Panc1 (cell line): ENCODE data around the gene E4F1. TPM values are rescaled to one million over a fixed set of nuclear protein-coding genes. Genes with fewer than 3 reads are reported as not detected.
"Not testable (repeated sequence)": the region's sequence is repeated elsewhere in the genome, so short reads cannot be mapped to it uniquely, and the experiment has no call there.

Source experiments
- ATAC-seq: fragments of 200-7000 bp; cut with Tn5 transposase; 2 replicates; pipeline ENCODE4 v1.9.1; 2020; ENCODE audit warnings: mild to moderate bottlenecking, moderate library complexity
- BruUV-seq: library from RNA; stranded (reverse); fragments of 400-500 nt; replicated peaks from 2 replicates; lab custom pipeline; 2021; lab: Mats Ljungman, UMichigan
- CTCF ChIA-PET: fragments of 300-600 bp; sonication (Branson Sonifier 250); formaldehyde crosslinking; loops from one replicate; lab custom pipeline; 2022; ENCODE audit warnings: antibody characterized with exemption; lab: Charles Lee
- POLR2A ChIA-PET: fragments of 300-600 bp; sonication (Branson Sonifier 250); formaldehyde crosslinking; loops from one replicate; lab custom pipeline; 2022; ENCODE audit warnings: antibody characterized with exemption; lab: Charles Lee
- DNase-seq: peaks from one replicate; pipeline ENCODE4 v3.0.0-alpha.2; 2010; ENCODE audit warnings: low read depth, low spot score
- H3K27ac ChIP-seq: 2 replicates; pipeline ENCODE4 v1.5.1; 2011; ENCODE audit warnings: mild to moderate bottlenecking, low read length, inconsistent platforms
- H3K27me3 ChIP-seq: fragments of 200-500 bp; sonication (Bioruptor generic); 2 replicates; pipeline ENCODE4 v1.6.0; 2014; ENCODE audit warnings: low read length, inconsistent platforms; ENCODE audit not compliant: control insufficient read depth, insufficient read depth
- H3K36me3 ChIP-seq: fragments of 200-500 bp; sonication (Bioruptor generic); 2 replicates; pipeline ENCODE4 v1.5.1; 2014; ENCODE audit warnings: inconsistent platforms, mild to moderate bottlenecking, low read length, moderate library complexity; ENCODE audit not compliant: control insufficient read depth, insufficient read depth
- H3K4me1 ChIP-seq: 2 replicates; pipeline ENCODE4 v1.5.1; 2011; ENCODE audit warnings: inconsistent platforms, mild to moderate bottlenecking, low read length, moderate library complexity; ENCODE audit not compliant: control insufficient read depth, insufficient read depth
- H3K4me3 ChIP-seq, 2 experiments: 2 replicates each; pipeline ENCODE4 v1.5.1; 2011 to 2012; ENCODE audit warnings: low read depth in 2 of 2, low read length in 2 of 2, mild to moderate bottlenecking in 2 of 2, inconsistent platforms in 1 of 2, moderate library complexity in 1 of 2
- H3K9me3 ChIP-seq: fragments of 200-500 bp; sonication (Bioruptor generic); 2 replicates; pipeline ENCODE4 v1.5.1; 2014; ENCODE audit warnings: low read depth, mild to moderate bottlenecking, inconsistent platforms, low read length, moderate library complexity; ENCODE audit not compliant: control insufficient read depth, insufficient read depth
- POLR2AphosphoS5 ChIP-seq: IDR thresholded peaks from 2 replicates; pipeline ENCODE4 v1.6.1; 2012; ENCODE audit warnings: mild to moderate bottlenecking, low read depth, low read length, moderate library complexity
- SIN3A ChIP-seq: IDR thresholded peaks from 2 replicates; pipeline ENCODE4 v1.6.1; 2012; ENCODE audit warnings: low read depth, mild to moderate bottlenecking, low read length, moderate library complexity, borderline replicate concordance; ENCODE audit not compliant: insufficient read depth
- TCF7L2 ChIP-seq: IDR thresholded peaks from 2 replicates; pipeline ENCODE4 v1.6.1; 2011; ENCODE audit warnings: mild to moderate bottlenecking, low read depth, low read length, inconsistent platforms
- in situ Hi-C: cut with HindIII; loops from 2 replicates; pipeline ENCODE4 v1.10.0; 2016; ENCODE audit warnings: low sequenced_read_pairs, low pct_unique_long_range_greater_than_20kb
- intact Hi-C: fragments of 100-400 bp; cut with micrococcal nuclease; formaldehyde crosslinking; loops from one replicate; pipeline ENCODE4 v1.10.0; 2022; ENCODE audit not compliant: unreplicated experiment
- total RNA-seq: library from RNA; stranded (reverse); gene quantifications from one replicate; pipeline ENCODE4 v1.2.1, GENCODE V29; 2021; ENCODE audit not compliant: unreplicated experiment
- TF ChIP-seq, protein P1 (sequence below), 2 experiments: IDR thresholded peaks; 2 replicates each; pipeline ENCODE4 v1.6.1; 2011 to 2012; ENCODE audit warnings: low read depth in 2 of 2, control low read depth in 1 of 2, low read length in 1 of 2, mild to moderate bottlenecking in 1 of 2, moderate library complexity in 1 of 2; ENCODE audit not compliant: insufficient read depth in 1 of 2
- TF ChIP-seq, protein P2 (sequence below): fragments of 450-650 bp; IDR thresholded peaks from 2 replicates; pipeline ENCODE4 v1.5.1; 2017; ENCODE audit warnings: mild to moderate bottlenecking

The E4F1 gene
- total RNA-seq, 1 experiment from 2014 or later = 50.8 TPM

DNA sequence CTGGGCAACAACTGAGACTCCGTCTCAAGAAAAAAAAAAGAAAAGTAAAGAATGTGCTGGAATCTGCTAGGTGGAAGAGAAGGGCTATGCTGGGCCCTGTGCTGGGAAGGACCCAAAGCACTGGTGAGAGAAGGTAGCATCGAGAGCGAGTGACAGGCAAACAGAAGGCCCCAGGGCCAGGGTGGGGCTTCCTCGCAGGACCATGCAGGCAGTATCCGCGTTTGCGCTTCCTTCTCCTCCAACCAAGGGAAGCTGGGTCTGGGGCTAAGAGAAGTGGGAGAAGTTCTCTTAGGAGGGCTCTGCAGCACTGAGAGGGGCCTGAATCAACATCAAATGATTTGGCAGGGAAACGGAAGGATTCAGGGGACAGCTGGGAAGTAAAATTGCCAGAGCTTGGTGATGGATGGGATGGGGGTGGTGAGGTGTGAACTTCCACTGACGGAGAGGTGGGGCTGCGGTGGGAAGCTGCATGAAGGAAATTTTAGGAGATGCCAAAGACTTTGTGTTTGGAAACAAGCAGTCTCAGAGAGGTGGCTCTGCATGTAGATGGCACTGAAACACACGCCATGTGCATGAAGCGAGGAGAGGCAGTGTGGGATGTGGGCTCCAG is 33.2 kb downstream of the E4F1 start:
- no peak for DNase-seq
- ChIA-PET CTCF (no interaction called here), POLR2A (no interaction called here)
- Histone ChIP-seq H3K36me3 (peaks cover 24% of the 10 kb centered on the region), H3K27me3 (no peaks in the 10 kb centered on the region), H3K9me3 (no peaks in the 10 kb centered on the region), H3K4me3 (no peak overlapping the region), H3K4me1 (peaks cover 18% of the 10 kb centered on the region), H3K27ac (no peak overlapping the region)
- in situ Hi-C loops = no loop called here
- no TSS peak for BruUV-seq
- TF ChIP-seq TCF7L2 (no peak), POLR2AphosphoS5 (no peak), SIN3A (no peak)
- TF ChIP-seq, protein P1, sequence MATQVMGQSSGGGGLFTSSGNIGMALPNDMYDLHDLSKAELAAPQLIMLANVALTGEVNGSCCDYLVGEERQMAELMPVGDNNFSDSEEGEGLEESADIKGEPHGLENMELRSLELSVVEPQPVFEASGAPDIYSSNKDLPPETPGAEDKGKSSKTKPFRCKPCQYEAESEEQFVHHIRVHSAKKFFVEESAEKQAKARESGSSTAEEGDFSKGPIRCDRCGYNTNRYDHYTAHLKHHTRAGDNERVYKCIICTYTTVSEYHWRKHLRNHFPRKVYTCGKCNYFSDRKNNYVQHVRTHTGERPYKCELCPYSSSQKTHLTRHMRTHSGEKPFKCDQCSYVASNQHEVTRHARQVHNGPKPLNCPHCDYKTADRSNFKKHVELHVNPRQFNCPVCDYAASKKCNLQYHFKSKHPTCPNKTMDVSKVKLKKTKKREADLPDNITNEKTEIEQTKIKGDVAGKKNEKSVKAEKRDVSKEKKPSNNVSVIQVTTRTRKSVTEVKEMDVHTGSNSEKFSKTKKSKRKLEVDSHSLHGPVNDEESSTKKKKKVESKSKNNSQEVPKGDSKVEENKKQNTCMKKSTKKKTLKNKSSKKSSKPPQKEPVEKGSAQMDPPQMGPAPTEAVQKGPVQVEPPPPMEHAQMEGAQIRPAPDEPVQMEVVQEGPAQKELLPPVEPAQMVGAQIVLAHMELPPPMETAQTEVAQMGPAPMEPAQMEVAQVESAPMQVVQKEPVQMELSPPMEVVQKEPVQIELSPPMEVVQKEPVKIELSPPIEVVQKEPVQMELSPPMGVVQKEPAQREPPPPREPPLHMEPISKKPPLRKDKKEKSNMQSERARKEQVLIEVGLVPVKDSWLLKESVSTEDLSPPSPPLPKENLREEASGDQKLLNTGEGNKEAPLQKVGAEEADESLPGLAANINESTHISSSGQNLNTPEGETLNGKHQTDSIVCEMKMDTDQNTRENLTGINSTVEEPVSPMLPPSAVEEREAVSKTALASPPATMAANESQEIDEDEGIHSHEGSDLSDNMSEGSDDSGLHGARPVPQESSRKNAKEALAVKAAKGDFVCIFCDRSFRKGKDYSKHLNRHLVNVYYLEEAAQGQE (IDR thresholded peaks at IDR 0.05; ENCODE audit: insufficient read depth in 1 of 2, low read depth in 2 of 2, low read length in 1 of 2) = no peak
- TF ChIP-seq, protein P2, sequence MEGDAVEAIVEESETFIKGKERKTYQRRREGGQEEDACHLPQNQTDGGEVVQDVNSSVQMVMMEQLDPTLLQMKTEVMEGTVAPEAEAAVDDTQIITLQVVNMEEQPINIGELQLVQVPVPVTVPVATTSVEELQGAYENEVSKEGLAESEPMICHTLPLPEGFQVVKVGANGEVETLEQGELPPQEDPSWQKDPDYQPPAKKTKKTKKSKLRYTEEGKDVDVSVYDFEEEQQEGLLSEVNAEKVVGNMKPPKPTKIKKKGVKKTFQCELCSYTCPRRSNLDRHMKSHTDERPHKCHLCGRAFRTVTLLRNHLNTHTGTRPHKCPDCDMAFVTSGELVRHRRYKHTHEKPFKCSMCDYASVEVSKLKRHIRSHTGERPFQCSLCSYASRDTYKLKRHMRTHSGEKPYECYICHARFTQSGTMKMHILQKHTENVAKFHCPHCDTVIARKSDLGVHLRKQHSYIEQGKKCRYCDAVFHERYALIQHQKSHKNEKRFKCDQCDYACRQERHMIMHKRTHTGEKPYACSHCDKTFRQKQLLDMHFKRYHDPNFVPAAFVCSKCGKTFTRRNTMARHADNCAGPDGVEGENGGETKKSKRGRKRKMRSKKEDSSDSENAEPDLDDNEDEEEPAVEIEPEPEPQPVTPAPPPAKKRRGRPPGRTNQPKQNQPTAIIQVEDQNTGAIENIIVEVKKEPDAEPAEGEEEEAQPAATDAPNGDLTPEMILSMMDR = no peak
- ATAC-seq = no peak
- intact Hi-C loops = no loop called here

DNA sequence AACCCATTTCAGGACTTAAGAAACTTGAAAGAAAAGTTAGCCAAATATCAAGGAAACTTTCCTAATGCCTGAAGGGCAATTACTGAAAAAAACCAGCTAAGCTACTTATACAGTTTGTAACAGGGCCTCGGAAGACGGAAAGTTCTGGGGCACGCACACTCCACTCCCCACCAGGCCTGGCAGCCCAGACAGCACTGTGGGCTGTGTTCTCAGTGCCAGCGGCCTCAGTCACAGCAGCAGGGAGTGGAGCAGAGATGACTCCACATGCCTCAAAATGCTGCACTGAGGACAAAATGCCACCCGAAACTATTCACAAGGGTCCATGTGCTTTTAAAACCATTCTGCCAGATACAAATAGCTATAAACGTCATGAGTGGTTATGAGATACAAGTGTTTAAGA is 34.3 kb downstream of the E4F1 start:
- POLR2A ChIA-PET = no interaction called here
- no peak overlapping the region for H3K27ac ChIP-seq
- H3K36me3 ChIP-seq = peaks cover 34% of the 10 kb centered on the region
- TF ChIP-seq, protein P2 = no peak
- TF ChIP-seq, protein P1 (IDR thresholded peaks at IDR 0.05; ENCODE audit: insufficient read depth in 1 of 2, low read depth in 2 of 2, low read length in 1 of 2) = no peak
- peaks cover 10% of the 10 kb centered on the region; the same call in 1 of the 2 replicates for H3K4me1 ChIP-seq
- in situ Hi-C loops = no loop called here
- ATAC-seq (no peak), DNase-seq (no peak)
- no peaks in the 10 kb centered on the region for H3K27me3 ChIP-seq
- H3K4me3 ChIP-seq = no peak overlapping the region
- BruUV-seq = no TSS peak
- CTCF ChIA-PET = no interaction called here
- intact Hi-C loops = no loop called here
- no peaks in the 10 kb centered on the region for H3K9me3 ChIP-seq

DNA sequence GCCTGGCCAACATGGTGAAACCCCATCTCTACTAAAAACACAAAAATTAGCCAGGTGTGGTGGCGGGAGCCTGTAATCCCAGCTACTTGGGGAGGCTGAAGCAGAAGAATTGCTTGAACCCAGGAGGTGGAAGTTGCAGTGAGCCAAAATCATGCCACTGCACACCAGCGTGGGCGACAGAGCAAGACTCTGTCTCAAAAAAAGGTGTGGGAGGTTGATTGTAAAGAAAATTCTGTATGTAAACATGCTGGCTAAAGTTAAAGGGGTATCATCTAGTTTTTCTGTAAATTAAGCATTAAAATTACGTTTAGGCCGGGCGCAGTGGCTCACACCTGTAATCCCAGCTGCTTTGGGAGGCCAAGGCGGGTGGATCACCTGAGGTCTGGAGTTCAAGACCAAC is 35.1 kb downstream of the E4F1 start:
- BruUV-seq, POLR2A ChIA-PET, ATAC-seq, H3K27me3 ChIP-seq, in situ Hi-C loops, H3K9me3 ChIP-seq, H3K4me3 ChIP-seq, H3K27ac ChIP-seq, CTCF ChIA-PET, intact Hi-C loops, DNase-seq, H3K4me1 ChIP-seq: not testable (repeated sequence)
- peaks cover 40% of the 10 kb centered on the region for H3K36me3 ChIP-seq
